SJCRH30 (cell line): ENCODE results near the gene FAM32A. TPM values are rescaled to one million over a fixed set of nuclear protein-coding genes. Genes with fewer than 3 reads are reported as not detected.
A peak's percentile ranks its signal among the peaks of the same experiment; 100 is the strongest.
"Not testable (repeated sequence)": the region's sequence is repeated elsewhere in the genome, so short reads cannot be mapped to it uniquely, and the experiment has no call there.

Experiments used
- DNase-seq, 2 experiments: peaks; one replicate each; pipeline ENCODE4 v3.0.0-alpha.2; 2015 to 2020
- H3K27ac ChIP-seq: fragments of 250-450 bp; sonication (Bioruptor Pico); 2 replicates; pipeline ENCODE4 v1.5.1; 2020; ENCODE audit warnings: mild to moderate bottlenecking, moderate library complexity
- H3K27me3 ChIP-seq: fragments of 250-450 bp; sonication (Bioruptor Pico); 2 replicates; pipeline ENCODE4 v1.5.1; 2020; ENCODE audit warnings: mild to moderate bottlenecking, moderate library complexity
- H3K36me3 ChIP-seq: fragments of 250-450 bp; sonication (Bioruptor Pico); 2 replicates; pipeline ENCODE4 v1.5.1; 2020; ENCODE audit warnings: mild to moderate bottlenecking, moderate library complexity
- H3K4me1 ChIP-seq: fragments of 250-450 bp; sonication (Bioruptor Pico); 2 replicates; pipeline ENCODE4 v1.5.1; 2020; ENCODE audit warnings: mild to moderate bottlenecking, moderate library complexity
- H3K4me3 ChIP-seq: fragments of 250-450 bp; sonication (Bioruptor Pico); 2 replicates; pipeline ENCODE4 v1.5.1; 2020; ENCODE audit warnings: mild to moderate bottlenecking, moderate library complexity
- H3K9me3 ChIP-seq: fragments of 250-450 bp; sonication (Bioruptor Pico); replicated peaks from 2 replicates; pipeline ENCODE4 v1.5.1; 2020; ENCODE audit warnings: mild to moderate bottlenecking, moderate library complexity
- total RNA-seq: library from RNA; depleted of rRNA; stranded (reverse); fragments of >200 nt; shearing (Covaris generic); gene quantifications from 2 replicates; pipeline ENCODE4 v1.2.3, GENCODE V29; 2014

Gene FAM32A
- total RNA-seq, 1 experiment from 2014 or later, result 130 TPM

DNA sequence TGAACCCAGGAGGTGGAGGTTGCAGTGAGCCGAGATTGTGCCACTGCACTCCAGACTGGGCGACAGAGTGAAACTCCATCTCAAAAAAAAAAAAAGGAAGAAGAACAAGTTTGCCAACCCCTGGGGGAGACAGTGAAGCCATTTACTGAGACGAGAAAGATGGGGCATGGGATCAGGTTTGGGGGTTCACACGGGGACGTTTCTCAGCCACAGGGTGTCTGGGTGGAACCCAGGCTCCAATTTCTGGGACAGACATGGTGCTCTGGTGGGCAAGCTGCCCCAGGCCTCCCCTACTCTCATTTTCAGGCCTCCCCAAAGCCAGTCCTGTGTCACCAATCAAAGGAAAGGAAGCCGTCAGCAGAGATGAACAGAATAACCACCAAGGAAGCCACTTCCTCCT lies 28.3 kb upstream of the FAM32A start:
- Histone ChIP-seq H3K4me3 (no peak overlapping the region), H3K27me3 (0 out of 2 replicates have a peak, but pooled peaks cover 3% of the 10 kb centered on the region), H3K9me3 (no peaks in the 10 kb centered on the region), H3K36me3 (no peaks in the 10 kb centered on the region), H3K4me1 (peaks cover 9% of the 10 kb centered on the region; the same call in 1 of the 2 replicates), H3K27ac (no peak overlapping the region)
- no peak for DNase-seq

DNA sequence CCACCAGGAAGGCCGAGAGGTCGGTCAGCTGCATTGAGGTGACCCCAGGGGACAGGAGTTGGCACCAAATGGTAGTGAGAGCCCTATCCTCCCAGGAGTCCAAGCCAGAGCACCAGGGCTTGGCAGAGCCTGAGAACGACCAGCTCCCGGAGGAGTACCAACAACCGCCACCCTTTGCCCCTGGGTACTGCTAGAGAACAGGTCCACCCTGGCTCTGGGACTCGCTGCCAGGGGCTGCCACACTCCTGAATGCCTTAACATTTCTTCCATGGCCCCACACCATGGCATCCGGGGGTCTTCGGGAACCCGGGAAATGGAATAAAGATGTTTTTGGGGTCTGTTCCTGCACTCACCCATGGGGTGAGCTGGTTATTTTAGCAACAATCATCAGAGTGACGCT lies 27.6 kb upstream of the FAM32A start:
- no peak for DNase-seq
- H3K4me3 ChIP-seq, result no peak overlapping the region
- H3K27me3 ChIP-seq, result 0 out of 2 replicates have a peak, but pooled peaks cover 3% of the 10 kb centered on the region
- H3K27ac ChIP-seq, result no peak overlapping the region
- no peaks in the 10 kb centered on the region for H3K9me3 ChIP-seq
- no peaks in the 10 kb centered on the region for H3K36me3 ChIP-seq
- peaks cover 6% of the 10 kb centered on the region; the same call in 1 of the 2 replicates for H3K4me1 ChIP-seq

DNA sequence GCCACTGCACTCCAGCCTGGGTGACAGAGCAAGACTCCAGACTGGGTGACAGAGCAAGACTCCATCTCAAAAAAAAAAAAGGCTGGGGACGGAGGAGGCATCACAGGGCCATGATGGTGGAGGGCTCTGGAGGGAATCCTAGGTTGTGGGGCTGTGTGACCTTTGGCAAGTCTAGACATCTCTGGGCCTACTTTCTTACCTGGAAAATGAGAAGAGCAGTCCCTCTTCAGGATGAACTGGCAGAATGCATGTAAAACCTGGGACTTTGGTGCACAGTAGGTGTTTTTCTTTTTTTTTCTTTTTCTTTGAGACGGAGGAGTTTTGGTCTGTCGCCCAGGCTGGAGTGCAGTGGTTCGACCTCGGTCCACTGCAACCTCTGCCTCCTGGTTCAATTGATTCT lies 25.6 kb upstream of the FAM32A start:
- Histone ChIP-seq H3K4me3 (no peak overlapping the region), H3K27me3 (0 out of 2 replicates have a peak, but pooled peaks cover 3% of the 10 kb centered on the region), H3K9me3 (no peaks in the 10 kb centered on the region), H3K4me1 (peaks cover 5% of the 10 kb centered on the region; the same call in 1 of the 2 replicates), H3K27ac (no peak overlapping the region), H3K36me3 (no peaks in the 10 kb centered on the region)
- no peak for DNase-seq

GRCh38 chr19:16160445-16160942 lies 24.7 kb upstream of the FAM32A start:
- no peak for DNase-seq
- H3K4me1 ChIP-seq, result peaks cover 5% of the 10 kb centered on the region; the same call in 1 of the 2 replicates
- no peaks in the 10 kb centered on the region for H3K36me3 ChIP-seq
- H3K27ac ChIP-seq, result no peak overlapping the region
- no peak overlapping the region for H3K4me3 ChIP-seq
- H3K27me3 ChIP-seq, result no peaks in the 10 kb centered on the region
- H3K9me3 ChIP-seq, result no peaks in the 10 kb centered on the region

- no peaks in the 10 kb centered on the region for H3K36me3 ChIP-seq
- peak in 1 of 2 experiments; percentile 57 for DNase-seq
- H3K27me3 ChIP-seq, result no peaks in the 10 kb centered on the region
- H3K27ac ChIP-seq, result no peak overlapping the region
- H3K4me3 ChIP-seq, result no peak overlapping the region
- H3K4me1 ChIP-seq, result peaks cover 5% of the 10 kb centered on the region; the same call in 1 of the 2 replicates
- no peaks in the 10 kb centered on the region for H3K9me3 ChIP-seq
Measured at GRCh38 chr19:16160943-16161560, 24.2 kb upstream of the FAM32A start.

GRCh38 chr19:16161840-16162239 lies 23.4 kb upstream of the FAM32A start:
- peak in 1 of 2 experiments; percentile 37 for DNase-seq

GRCh38 chr19:16164222-16164890 lies 20.9 kb upstream of the FAM32A start:
- DNase-seq, result no peak
- Histone ChIP-seq H3K27ac (no peak overlapping the region), H3K27me3 (no peaks in the 10 kb centered on the region), H3K36me3 (no peaks in the 10 kb centered on the region), H3K9me3 (0 out of 2 replicates have a peak, but pooled peaks cover 2% of the 10 kb centered on the region), H3K4me1 (peaks cover 5% of the 10 kb centered on the region; the same call in 1 of the 2 replicates), H3K4me3 (no peak overlapping the region)

More at GRCh38 chr19:16161840-16162239, 23.4 kb upstream of the FAM32A start:
- H3K27me3 ChIP-seq, result no peaks in the 10 kb centered on the region
- H3K36me3 ChIP-seq, result no peaks in the 10 kb centered on the region
- peaks cover 5% of the 10 kb centered on the region; the same call in 1 of the 2 replicates for H3K4me1 ChIP-seq
- H3K9me3 ChIP-seq, result no peaks in the 10 kb centered on the region
- no peak overlapping the region for H3K27ac ChIP-seq
- H3K4me3 ChIP-seq, result no peak overlapping the region

- Histone ChIP-seq H3K27me3 (no peaks in the 10 kb centered on the region), H3K4me3 (no peak overlapping the region), H3K36me3 (no peaks in the 10 kb centered on the region), H3K9me3 (0 out of 2 replicates have a peak, but pooled peaks cover 2% of the 10 kb centered on the region), H3K27ac (no peak overlapping the region), H3K4me1 (no peaks in the 10 kb centered on the region)
- no peak for DNase-seq
Measured at GRCh38 chr19:16166417-16166816, 18.8 kb upstream of the FAM32A start.

DNA sequence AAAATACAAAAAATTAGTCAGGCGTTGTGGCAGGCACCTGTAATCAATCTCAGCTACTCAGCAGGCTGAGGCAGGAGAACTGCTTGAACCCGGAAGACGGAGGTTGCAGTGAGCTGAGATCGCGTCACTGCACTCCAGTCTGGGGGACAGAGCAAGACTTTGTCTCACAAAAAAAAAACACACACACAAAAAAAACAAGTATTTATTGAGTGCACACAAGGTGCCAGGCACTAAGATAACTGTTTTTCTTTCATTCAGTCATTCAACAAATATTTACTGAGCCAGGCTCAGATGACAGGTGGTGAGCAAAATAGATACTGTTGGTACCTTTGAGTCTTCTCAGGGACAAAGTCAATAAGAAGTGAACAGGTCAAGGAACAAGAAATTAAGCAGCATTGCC lies 18.2 kb upstream of the FAM32A start:
- H3K27me3 ChIP-seq, result no peaks in the 10 kb centered on the region
- H3K9me3 ChIP-seq, result 0 out of 2 replicates have a peak, but pooled peaks cover 2% of the 10 kb centered on the region
- no peaks in the 10 kb centered on the region for H3K36me3 ChIP-seq
- H3K27ac ChIP-seq, result no peak overlapping the region
- no peak for DNase-seq
- no peak overlapping the region for H3K4me3 ChIP-seq
- H3K4me1 ChIP-seq, result no peaks in the 10 kb centered on the region

DNA sequence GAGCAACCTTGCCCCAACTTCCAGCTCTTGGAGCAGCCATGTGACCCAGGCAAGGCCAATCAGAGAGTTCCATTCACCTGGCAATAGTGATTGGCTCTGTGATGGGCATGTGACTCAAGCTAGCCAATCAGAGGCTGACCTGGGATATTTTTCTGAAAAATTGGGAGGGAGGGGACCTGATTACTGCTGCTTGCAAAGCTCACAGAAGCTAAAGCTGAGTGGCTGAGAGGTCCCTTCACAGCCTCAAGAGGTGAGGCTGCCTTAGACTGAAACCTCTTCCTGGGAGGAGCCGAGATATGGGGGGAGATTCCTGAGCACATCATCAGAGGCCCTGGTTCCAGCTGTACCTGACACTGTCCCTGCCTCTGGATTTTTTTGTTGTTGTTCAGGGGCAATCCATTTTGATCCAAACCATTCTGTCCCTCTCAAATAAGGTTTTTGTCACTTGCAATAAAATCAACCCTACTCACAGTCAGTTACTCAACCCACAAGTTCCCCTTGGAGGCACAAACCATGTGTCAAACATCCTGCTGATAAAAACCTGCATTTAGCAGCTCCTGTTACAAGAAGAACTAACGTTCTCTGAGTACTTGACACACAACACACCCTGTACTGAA lies 16.6 kb upstream of the FAM32A start:
- Histone ChIP-seq H3K9me3 (0 out of 2 replicates have a peak, but pooled peaks cover 2% of the 10 kb centered on the region), H3K4me1 (no peaks in the 10 kb centered on the region), H3K27me3 (peaks cover 2% of the 10 kb centered on the region; the same call in 1 of the 2 replicates), H3K27ac (no peak overlapping the region), H3K4me3 (no peak overlapping the region), H3K36me3 (no peaks in the 10 kb centered on the region)
- DNase-seq, result peak in 1 of 2 experiments; percentile 37

DNA sequence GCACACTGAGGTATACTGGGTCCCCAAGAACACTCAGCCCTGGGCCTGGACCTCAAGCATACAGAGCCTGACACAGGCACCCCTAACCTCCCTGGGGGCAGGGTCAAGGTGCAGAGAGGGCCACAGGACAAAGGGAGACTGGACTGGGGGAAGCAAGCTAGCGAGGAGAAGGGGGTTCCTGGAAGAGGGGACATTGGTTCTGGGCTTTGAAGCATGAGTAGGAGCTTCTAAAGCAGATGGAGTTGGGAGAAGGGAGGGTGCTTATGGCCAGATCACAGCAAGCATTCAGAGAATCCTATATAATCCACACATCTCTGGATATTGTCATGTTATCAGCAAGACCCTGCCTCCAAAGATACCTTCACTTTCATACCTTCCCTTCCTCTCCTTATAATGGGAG lies 15.1 kb upstream of the FAM32A start:
- Histone ChIP-seq H3K9me3 (0 out of 2 replicates have a peak, but pooled peaks cover 2% of the 10 kb centered on the region), H3K27me3 (peaks cover 2% of the 10 kb centered on the region; the same call in 1 of the 2 replicates), H3K4me1 (no peaks in the 10 kb centered on the region), H3K4me3 (no peak overlapping the region), H3K36me3 (no peaks in the 10 kb centered on the region), H3K27ac (no peak overlapping the region)
- DNase-seq, result no peak

DNA sequence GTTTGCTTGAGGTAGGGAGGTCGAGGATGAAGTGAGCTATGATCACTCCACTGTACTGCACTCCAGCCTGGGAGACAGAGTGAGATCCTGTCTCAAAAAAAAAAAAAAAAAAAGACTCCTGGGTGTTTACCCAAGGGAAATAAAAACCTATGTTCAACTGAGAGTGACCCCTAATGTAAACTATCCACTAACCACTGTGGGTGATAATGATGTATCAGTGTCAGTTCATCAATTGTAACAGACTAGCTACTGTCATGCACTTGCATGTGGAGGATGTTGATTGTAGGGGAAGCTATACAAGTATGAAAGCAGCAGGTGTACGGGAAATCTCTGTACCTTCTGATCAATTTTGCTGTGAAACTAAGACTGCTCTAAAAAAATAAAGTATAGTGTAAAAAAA lies 9.3 kb upstream of the FAM32A start:
- H3K27me3 ChIP-seq, result peaks cover 2% of the 10 kb centered on the region; the same call in 1 of the 2 replicates
- H3K9me3 ChIP-seq, result no peaks in the 10 kb centered on the region; the same call in 1 of the 2 replicates
- no peak overlapping the region for H3K27ac ChIP-seq
- no peak for DNase-seq
- no peaks in the 10 kb centered on the region for H3K36me3 ChIP-seq
- no peak overlapping the region for H3K4me3 ChIP-seq
- 0 out of 2 replicates have a peak, but pooled peaks cover 3% of the 10 kb centered on the region for H3K4me1 ChIP-seq

GRCh38 chr19:16178866-16179265 lies 6.3 kb upstream of the FAM32A start:
- not testable (repeated sequence) for H3K27me3 ChIP-seq, H3K9me3 ChIP-seq, H3K36me3 ChIP-seq, H3K4me1 ChIP-seq, DNase-seq, H3K27ac ChIP-seq, H3K4me3 ChIP-seq

GRCh38 chr19:16180611-16181010 lies 4.6 kb upstream of the FAM32A start:
- Histone ChIP-seq H3K9me3 (no peaks in the 10 kb centered on the region; the same call in 1 of the 2 replicates), H3K27me3 (no peaks in the 10 kb centered on the region), H3K4me1 (0 out of 2 replicates have a peak, but pooled peaks cover 3% of the 10 kb centered on the region), H3K27ac (no peak overlapping the region; the same call in 1 of the 2 replicates), H3K4me3 (no peak overlapping the region), H3K36me3 (no peaks in the 10 kb centered on the region)
- peak; percentile 59 to 65 for DNase-seq
